ENCODE data around the gene NPW. TPM values are rescaled to one million over a fixed set of nuclear protein-coding genes. Genes with fewer than 3 reads are reported as not detected.

Gene NPW
- total RNA-seq, 1 experiment from 2014 or later: 7.1 TPM

- H3K79me2 ChIP-seq (ENCODE audit: insufficient read depth, low read length): no peaks in the 10 kb centered on the region
These were observed 11.5 kb downstream of the NPW start for GRCh38 chr16:2031081-2031577.

More at GRCh38 chr16:2031081-2031577, 11.5 kb downstream of the NPW start:
- H3K9ac ChIP-seq (ENCODE audit: extremely low read depth, insufficient read length, low read length): no peak overlapping the region
- H3K9me3 ChIP-seq (ENCODE audit: control insufficient read depth, low read depth, low read length): no peaks in the 10 kb centered on the region
- H3K27me3 ChIP-seq (ENCODE audit: insufficient read depth, low read length): peaks cover 5% of the 10 kb centered on the region; the same call in 1 of the 2 replicates
- no peak overlapping the region for H3T11ph ChIP-seq (ENCODE audit: low read length)
- no peak overlapping the region for H3K27ac ChIP-seq (ENCODE audit: insufficient read length, low read depth, low read length)
- H2AFZ ChIP-seq (ENCODE audit: low read length): no peak overlapping the region
- Mint-ChIP-seq H3K4me1 (peaks cover 7% of the 10 kb centered on the region in 2 experiments; a peak in 2 of 4 replicates), H3K9me3 (no peaks in the 10 kb centered on the region), H3K27me3 (ENCODE audit: low read depth) (peaks cover 12% of the 10 kb centered on the region), H3K4me3 (no peak overlapping the region), H3K36me3 (ENCODE audit: insufficient read depth in 1 of 3, low read depth in 3 of 3) (no peaks in the 10 kb centered on the region), H3K27ac (no peak overlapping the region)
- no peaks in the 10 kb centered on the region for H3K4me1 ChIP-seq (ENCODE audit: insufficient read depth, low read length)
- no peak overlapping the region for H2BK15ac ChIP-seq (ENCODE audit: low read depth, low read length)
- no peak overlapping the region for H3K18ac ChIP-seq (ENCODE audit: insufficient read length, low read depth, low read length)
- H4K5ac ChIP-seq (ENCODE audit: insufficient read length, low read depth, low read length): no peak overlapping the region
- H4K91ac ChIP-seq (ENCODE audit: insufficient read length, low read depth, low read length): no peak overlapping the region
- H3K56ac ChIP-seq (ENCODE audit: insufficient read length, low read depth, low read length): no peak overlapping the region
- no peak overlapping the region for H3K4me2 ChIP-seq (ENCODE audit: insufficient read depth, insufficient read length, low read length)
- H3K79me1 ChIP-seq (ENCODE audit: insufficient read depth, low read depth, low read length, poor library complexity, severe bottlenecking): no peaks in the 10 kb centered on the region
- H3K23ac ChIP-seq (ENCODE audit: insufficient read length, low read depth, low read length): no peak overlapping the region
- no peak overlapping the region for H2BK5ac ChIP-seq (ENCODE audit: insufficient read length, low read length)
- H4K8ac ChIP-seq (replicated peaks; ENCODE audit: insufficient read length, low read depth, low read length): no peak overlapping the region
- no peak overlapping the region for H2BK120ac ChIP-seq (ENCODE audit: low read depth, low read length, poor library complexity, severe bottlenecking)
- no CpG with 5 or more reads among the region's 11 CpGs for WGBS (ENCODE audit: extremely low coverage, insufficient read length, low lambda C conversion rate)
- H3K23me2 ChIP-seq (ENCODE audit: insufficient read length, low read depth, low read length, poor library complexity, severe bottlenecking): peaks cover 3% of the 10 kb centered on the region
- H3K4ac ChIP-seq (ENCODE audit: low read depth, low read length): no peak overlapping the region
- H4K20me1 ChIP-seq (ENCODE audit: control insufficient read depth, insufficient read depth, insufficient read length): no peaks in the 10 kb centered on the region
- H2AK5ac ChIP-seq (ENCODE audit: insufficient read length, low read length): no peak overlapping the region
- no peak for TF ChIP-seq CTCF (conservative IDR thresholded peaks at IDR 0.05)
- no peak for DNase-seq
- no peak overlapping the region for H2BK12ac ChIP-seq (ENCODE audit: insufficient read length, low read depth, low read length)
- H2BK20ac ChIP-seq (ENCODE audit: low read depth, low read length, poor library complexity, severe bottlenecking): no peak overlapping the region
- H3K14ac ChIP-seq (ENCODE audit: insufficient read depth, low read length): no peak overlapping the region; the same call in 1 of the 2 replicates

Measured in H9 (cell line).